Panc1 (cell line): ENCODE data around the gene YAE1.

Experiments used
- CTCF ChIP-seq: fragments of 450-650 bp; IDR thresholded peaks from 2 replicates; pipeline ENCODE4 v1.5.1; 2017; ENCODE audit warnings: mild to moderate bottlenecking
- POLR2AphosphoS5 ChIP-seq: IDR thresholded peaks from 2 replicates; pipeline ENCODE4 v1.6.1; 2012; ENCODE audit warnings: mild to moderate bottlenecking, low read depth, low read length, moderate library complexity
- REST ChIP-seq, 2 experiments: IDR thresholded peaks; 2 replicates each; pipeline ENCODE4 v1.6.1; 2011 to 2012; ENCODE audit warnings: low read depth in 2 of 2, control low read depth in 1 of 2, low read length in 1 of 2, mild to moderate bottlenecking in 1 of 2, moderate library complexity in 1 of 2; ENCODE audit not compliant: insufficient read depth in 1 of 2

- TF ChIP-seq REST (IDR thresholded peaks at IDR 0.05; ENCODE audit: insufficient read depth in 1 of 2, low read depth in 2 of 2, low read length in 1 of 2): no peak
- no peak for TF ChIP-seq CTCF
- no peak for TF ChIP-seq POLR2AphosphoS5
These were observed 39.5 kb upstream of the YAE1 start for GRCh38 chr7:39526666-39527065.
